ENCODE data around the gene EHD3.

DNA sequence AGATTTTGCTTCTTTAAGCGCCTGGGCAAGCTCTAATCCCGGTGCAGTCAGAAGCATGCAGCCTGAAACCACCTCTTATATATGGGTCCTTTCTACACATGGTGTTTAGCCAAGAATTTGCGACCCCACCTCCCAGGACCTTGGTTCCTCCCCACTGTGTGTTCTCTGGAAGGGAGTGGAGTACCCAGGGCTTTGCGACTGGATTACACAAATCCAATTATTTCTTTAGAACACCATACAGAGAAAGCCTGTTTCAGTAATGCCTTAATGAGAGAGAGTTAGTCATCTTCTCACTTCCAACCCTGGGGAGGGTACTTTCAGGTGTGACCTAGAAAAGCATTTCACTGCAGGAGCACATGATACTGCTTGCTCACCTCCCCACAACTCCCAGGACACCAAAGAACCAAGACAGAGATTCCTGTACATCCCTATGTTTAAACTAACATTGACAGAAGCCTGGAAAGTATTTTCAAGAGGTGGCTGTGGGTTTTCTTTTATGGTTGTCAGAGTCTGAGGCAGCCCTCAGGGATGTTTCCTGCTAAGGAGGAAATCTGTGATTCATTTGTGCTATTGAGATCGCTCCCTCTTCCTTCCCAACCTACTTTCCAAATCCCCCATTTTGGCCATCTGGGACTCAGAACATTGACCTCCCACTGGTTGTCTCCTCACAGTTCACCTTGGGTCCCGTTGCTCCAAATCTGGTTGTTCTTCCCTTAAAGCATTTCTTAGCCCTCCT, 16.3 kb upstream of the EHD3 start, which contains the start of gene CAPN14:
- TF ChIP-seq POLR2A (IDR thresholded peaks at IDR 0.05; ENCODE audit: low read length): no peak
- no peak for TF ChIP-seq GATA1 (IDR thresholded peaks at IDR 0.05; ENCODE audit: low read depth, low read length)
